HG03565 (cell line): ENCODE data around the gene CYCS.
"Not testable (repeated sequence)": the region's sequence is repeated elsewhere in the genome, so short reads cannot be mapped to it uniquely, and the experiment has no call there.

ENCODE experiments used
- ATAC-seq: cut with Tn5 transposase; IDR thresholded peaks from one replicate; pipeline ENCODE4 v1.9.1; 2021; ENCODE audit warnings: mild to moderate bottlenecking, moderate library complexity; ENCODE audit not compliant: unreplicated experiment

Gene CYCS

GRCh38 chr7:25119102-25119501 is 6.0 kb downstream of the CYCS start:
- ATAC-seq: no peak

GRCh38 chr7:25118048-25118753 is 6.9 kb downstream of the CYCS start:
- peak; percentile 21 for ATAC-seq

DNA sequence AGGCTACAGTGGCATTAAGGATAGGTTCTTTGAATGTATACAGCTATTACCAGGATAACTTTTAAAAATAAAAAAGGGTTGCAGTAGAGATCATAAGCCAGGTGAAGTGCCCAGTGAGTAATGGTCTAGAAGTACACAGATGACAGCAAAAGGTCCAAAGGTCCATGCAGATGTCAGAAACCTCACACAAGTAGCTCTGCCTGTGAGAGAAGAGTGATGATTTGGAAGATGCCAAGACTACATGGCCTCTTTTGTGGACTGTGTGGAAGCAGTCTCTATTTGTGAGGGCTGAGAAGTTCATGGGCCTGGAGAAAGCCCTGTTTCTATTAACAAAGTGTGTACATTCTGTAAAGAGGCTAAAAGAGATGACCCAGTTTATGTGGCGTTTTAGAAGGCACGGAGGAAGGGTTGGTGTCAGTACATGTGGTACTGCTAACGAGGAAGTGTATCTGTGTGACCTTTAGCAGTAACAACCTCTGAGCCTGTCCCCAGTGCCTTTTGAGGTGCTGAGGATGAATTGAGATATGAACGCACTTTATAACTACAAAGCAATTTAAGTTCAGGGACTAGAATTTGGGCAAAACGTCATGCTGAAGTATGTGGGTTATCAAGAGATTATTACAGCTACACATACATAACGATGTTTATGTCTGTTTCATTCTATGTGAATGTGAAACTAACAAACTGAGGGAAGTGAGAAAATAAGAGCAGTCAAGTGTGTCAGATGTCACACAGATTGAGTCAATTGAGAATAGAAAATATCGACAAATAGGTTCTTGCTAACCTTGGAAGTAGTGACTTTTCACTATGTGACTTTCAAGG is 7.6 kb downstream of the CYCS start:
- ATAC-seq: peak; percentile 83

- ATAC-seq: no peak
These were observed 8.4 kb downstream of the CYCS start for GRCh38 chr7:25116621-25117020.

GRCh38 chr7:25110514-25110913 is 14.5 kb downstream of the CYCS start:
- not testable (repeated sequence) for ATAC-seq

- no peak for ATAC-seq
These were observed 15.8 kb downstream of the CYCS start for GRCh38 chr7:25109276-25109675.

DNA sequence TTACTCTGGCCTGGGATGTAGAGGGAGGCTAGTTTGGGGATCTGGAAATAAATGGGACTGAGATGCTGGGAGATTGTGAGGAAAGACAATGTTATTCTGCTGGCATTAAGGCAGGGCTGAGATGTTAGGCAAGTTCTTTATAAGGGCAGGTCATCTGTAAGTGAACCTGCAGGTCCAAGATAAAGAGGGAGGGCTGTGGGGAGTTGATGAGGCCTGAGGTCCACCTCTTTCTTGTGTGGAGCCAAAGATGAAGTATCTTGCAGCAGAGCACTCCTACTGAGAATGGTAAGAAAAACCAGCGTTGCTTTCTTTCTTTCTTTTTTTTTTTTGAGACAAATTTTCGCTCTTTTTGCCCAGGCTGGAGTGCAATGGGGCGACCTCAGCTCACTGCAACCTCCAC is 19.1 kb downstream of the CYCS start:
- no peak for ATAC-seq

- no peak for ATAC-seq
These were observed 21.3 kb downstream of the CYCS start for GRCh38 chr7:25103773-25104172.

DNA sequence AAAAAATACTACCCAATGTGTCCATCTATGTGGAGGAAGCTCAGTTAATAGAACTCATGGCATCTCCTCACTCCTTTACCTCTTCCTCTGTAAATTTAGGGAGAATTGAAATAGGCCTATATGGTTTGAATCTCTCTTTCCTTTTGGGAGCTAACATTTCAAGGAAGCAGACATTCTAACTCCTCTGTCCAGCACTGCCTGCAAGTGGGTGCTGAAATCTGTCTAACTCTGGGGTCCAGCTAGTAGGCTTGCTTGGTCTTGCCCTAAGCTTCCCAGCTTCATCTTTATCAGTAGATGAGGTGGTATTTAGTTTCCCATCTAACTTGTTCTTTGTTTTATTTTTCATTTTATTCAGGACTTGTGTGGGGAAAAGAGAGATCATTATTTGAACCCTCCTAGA is 23.2 kb downstream of the CYCS start:
- ATAC-seq: no peak

DNA sequence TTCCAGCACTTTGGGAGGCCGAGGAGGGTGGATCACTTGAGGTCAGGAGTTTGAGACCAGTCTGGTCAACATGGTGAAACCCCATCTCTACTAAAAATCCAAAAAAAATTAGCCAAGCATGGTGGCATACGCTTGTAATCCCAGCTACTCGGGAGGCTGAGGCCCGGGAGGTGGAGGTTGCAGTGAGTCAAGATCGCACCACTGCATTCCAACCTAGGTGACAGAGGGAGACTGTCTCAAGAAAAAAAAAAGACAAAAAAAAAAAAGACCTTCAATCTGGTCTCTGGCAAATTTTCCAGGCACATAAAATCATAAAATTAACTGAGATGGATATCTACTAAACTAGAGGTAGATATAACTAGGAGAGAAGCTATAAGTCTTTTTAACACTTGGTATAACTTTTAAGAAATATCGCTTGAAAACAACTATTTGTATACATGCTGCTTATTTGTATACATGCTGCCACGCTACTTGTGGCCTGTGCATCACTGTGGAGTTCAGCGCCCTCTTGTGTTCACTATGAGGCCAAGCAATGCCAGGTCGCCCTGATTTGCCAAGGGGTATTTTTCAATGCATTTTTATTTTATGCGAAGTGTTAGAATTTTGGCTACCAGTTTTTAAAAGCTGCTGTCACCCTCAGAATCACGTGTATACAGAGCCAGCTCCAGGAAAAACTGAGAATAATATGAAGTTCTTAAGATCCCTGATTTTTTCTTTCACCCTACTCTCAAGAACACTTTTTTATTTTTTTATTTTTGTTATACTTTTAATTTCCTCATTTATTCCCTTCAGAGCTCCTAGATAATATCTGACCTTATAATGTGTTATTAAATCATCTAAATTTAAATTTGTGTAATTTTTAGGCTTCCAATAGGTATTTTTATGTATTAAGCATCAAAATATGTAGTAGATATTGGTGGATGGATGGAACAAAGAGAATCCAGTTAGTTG is 26.7 kb downstream of the CYCS start:
- peak; percentile 72 for ATAC-seq

- ATAC-seq: no peak
These were observed 29.3 kb downstream of the CYCS start for GRCh38 chr7:25095516-25096345.

DNA sequence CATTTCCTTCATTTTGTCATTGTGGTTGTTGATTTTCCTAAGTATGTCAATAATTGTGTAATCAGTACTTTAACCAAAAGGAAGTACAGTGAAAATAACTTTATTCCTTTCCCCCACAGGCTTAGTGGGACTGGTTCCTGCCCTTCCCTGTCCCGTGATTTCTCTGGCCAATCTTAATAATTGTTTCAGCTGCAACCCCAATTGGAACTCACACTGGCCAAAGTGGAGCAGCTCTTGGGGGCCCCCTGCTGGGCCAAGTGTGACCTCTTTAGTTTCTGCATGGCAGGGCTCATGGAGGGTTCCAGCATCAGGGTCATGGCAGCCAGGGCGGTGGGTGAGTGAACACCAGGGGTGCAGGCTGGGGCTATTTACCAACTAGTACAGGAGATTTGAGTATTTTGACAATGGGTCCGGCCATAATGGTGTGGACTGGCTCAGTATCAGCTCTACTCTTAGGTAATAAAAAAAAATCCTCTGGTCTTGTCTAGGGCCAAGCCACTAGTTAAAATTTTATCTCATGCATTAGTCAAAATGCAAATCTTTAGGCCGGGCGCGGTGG is 31.7 kb downstream of the CYCS start:
- ATAC-seq: peak; percentile 64

DNA sequence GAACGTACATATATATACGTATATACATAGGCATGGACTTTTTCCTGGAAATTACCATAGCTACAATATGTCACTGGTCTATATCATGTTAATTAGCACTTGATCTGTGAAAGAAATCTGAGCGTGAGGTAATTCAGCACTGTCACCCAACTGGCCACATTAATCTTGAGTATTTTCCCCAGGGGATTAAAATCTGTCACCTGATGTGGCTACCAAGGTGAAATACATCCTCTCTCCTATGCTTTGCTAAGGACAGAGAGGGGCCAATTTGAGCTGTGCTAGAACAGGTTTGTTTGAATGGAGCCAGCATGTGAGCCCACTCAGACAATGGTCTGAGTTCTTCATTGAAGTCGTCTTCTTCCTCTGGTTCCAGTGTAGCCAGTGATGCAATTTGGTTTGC is 33.3 kb downstream of the CYCS start:
- ATAC-seq: no peak

DNA sequence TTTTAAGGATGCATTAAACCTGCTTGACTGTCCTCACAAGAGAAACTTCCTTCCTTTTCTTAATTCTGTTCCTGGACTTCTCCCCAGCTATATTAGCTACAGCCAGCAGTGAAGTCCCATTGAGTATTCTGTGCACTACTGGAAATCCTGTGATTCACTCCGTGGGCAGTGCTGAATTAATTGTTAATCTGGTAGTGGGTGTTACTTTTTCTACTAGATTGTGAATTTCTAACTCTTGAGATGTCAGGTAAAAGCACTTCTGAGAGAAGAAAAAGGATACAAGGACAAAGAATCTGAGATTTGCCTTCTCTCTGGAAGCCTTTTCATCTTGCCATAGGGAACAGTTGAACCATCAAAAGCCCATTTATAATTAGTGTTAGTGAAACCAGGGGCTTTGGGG is 33.9 kb downstream of the CYCS start:
- ATAC-seq: no peak

DNA sequence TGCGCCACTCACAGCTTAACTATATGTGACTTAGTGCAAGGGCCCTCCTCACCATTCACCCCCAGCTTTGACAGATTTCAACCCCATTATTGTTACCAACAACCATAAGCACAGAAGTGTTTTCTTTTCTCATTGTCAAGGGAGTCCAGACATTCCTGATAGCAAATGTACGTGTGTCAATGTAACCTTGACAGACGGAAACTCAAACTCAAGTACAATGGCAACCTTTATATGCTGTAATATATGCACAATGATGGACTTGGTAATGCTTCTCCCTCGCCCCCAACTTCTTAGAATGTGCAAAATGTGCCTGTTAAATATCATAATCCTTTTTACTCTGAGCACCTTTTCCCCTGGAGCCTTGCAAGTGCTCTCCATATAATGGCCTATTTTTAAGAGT is 34.7 kb downstream of the CYCS start:
- ATAC-seq: no peak

- peak; percentile 92 for ATAC-seq
These were observed 37.2 kb downstream of the CYCS start for GRCh38 chr7:25087855-25088254.

DNA sequence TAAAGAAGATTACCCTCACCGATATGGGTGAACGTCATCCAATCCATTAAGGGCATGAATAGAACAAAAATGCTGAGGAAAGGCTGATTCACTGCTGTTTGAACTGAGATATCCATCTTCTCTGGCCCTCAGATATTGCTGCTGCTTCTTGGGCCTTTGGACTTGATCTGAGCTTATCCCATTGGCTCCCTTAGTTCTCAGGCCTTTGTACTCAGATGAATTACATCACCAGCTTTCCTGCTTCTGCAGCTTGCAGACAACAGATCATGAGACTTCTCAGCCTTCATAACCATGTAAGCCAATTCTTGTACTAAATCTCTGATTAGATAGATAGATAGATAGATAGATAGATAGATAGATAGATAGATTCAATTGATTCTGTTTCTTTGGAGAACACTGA is 40.2 kb downstream of the CYCS start:
- no peak for ATAC-seq

DNA sequence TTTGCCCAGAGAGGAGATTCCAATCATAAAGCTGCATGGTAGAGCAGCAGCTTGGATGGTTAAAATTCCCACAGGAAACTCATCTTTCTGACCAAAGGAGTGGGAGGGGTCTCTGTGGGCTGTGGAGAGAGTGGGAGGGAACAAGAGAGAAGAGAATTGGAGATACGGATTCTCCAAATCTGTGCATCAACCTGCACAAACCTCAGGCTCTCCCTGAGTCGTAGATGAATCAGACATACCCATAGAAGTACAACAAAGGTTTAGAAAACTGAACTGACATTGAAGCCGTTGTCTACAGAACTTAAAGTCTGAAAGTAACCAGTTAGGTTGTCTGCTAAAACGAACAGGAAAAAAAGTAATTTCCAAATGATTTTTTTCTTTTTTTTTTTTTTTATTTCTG is 41.9 kb downstream of the CYCS start:
- ATAC-seq: no peak

GRCh38 chr7:25082041-25082440 is 43.0 kb downstream of the CYCS start:
- not testable (repeated sequence) for ATAC-seq

GRCh38 chr7:25077096-25077495 is 48.0 kb downstream of the CYCS start:
- no peak for ATAC-seq
